HG02759 (cell line): ENCODE data around the gene KLC3.
A peak's percentile ranks its signal among the peaks of the same experiment; 100 is the strongest.

Source experiments
- ATAC-seq: cut with Tn5 transposase; IDR thresholded peaks from one replicate; pipeline ENCODE4 v1.9.1; 2021; ENCODE audit warnings: mild to moderate bottlenecking, moderate library complexity; ENCODE audit not compliant: unreplicated experiment

The KLC3 gene

DNA sequence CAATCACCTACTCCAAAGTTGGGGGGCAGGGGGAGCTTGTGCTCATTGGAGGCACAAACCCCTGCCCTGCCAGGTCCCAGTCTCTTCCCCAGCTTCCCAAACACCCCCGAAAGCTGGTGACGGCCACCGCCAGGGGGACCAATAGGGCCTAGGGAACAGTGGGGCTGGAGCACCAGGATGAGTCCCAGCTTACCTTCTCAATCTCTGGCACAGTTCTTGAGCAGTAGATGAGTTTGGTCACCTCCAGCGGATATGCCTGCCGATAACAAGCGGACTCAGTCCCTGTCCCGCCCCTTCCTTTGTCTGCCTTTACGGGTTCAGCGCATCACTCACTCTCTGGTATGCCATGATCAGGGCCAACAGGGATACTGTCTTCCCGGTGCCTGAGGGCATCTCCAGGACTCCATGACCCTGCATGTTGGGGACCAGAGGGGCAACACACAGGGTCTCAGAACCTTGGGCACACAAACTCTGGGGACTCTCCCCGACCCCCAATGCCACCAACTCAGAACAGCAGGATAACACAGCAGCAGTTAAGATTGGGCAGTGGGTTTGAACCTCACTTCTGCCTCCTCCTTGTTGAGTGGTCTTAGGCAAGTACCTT is 28.3 kb downstream of the KLC3 start:
- no peak for ATAC-seq

DNA sequence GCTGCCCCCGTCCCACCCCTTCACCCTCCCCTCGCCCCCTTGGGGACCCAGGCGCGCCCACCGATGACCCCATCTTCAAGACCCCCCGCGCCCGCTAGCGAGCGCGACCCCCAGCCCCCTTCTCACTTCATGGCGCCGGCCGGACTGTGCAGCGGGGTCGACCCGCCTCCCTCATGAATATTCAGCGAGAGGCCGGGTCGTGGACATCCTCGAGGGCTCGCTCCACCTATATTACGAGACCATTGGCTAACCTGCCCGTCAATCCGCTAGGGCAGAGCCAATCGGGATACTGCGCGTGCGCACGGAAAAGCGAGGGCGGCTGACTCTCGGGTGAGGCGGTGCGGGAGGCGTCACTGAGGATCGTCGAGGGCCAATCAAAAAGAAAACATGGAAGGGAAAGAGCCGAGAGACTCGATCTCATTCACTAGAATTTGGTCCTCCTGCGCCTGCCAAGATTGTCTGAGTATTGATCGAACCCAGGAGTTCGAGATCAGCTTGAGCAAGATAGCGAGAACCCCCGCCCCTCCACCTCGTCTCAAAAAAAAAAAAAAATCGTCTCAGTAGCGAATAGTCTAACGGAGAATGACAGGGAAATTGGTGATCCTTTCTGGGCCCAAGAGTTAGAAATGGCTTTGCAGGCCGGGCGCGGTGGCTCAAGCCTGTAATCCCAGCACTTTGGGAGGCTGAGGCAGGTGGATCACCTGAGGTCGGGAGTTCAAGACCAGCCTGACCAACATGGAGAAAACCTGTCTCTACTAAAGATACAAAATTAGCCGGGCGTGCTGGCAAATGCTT is 30.1 kb downstream of the KLC3 start, which contains the start of gene ERCC2:
Gene ERCC2, minus strand, starts transcription at position 164 of the 795 bp plus-strand sequence. Its CDS starts 33 bp downstream, at position 131.
- ATAC-seq: peak; percentile 96

DNA sequence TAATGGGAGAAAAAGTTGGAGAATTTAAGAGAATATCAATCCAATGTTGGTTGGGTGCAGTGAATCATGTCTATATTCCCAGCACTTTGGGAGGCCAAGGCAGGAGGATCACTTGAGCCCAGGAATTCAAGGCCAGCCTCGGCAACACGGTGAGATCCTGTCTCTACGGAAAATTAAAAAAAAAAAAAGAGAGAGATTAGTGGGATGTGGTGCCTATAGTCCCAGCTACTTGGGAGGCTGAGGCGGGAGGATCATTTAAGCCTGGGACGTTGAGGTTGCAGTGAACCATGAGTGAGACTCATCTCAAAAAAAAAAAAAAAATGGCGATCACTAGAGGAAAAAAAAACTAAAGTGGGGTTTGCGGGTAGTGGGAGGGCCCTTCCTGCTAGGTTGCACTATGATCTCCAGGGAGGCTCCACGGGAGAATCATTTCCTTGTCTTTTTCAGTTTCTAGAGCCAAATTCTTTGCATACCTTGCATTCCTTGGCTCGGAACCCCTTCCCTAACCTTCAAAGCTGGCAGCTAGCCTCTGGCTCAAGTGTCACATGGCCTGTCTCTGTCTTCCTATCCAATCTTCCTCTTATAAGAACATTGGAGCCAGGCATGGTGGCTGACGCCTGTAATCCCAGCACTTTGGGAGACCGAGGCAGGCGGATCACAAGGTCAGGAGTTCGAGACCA is 35.6 kb downstream of the KLC3 start:
- ATAC-seq: no peak

DNA sequence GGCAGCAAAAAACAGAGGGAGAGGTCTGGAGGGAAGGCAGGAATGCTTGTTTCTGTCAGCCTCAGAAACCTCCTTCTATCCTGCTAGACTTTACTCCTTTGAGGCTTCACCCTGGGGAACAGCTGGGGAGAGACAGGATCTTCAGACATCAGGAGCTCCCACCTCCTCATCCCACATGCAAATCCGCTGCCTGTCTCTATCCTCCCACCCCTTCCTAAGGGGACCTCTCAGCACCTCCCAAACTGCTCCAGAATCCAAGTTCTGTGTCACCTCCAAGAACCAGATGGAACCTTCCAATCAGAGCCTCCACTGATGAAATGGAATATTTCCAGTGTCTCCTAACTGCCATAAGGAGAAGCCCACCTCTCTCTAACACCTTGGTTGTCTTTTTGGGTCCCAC is 39.6 kb downstream of the KLC3 start:
- ATAC-seq: no peak

DNA sequence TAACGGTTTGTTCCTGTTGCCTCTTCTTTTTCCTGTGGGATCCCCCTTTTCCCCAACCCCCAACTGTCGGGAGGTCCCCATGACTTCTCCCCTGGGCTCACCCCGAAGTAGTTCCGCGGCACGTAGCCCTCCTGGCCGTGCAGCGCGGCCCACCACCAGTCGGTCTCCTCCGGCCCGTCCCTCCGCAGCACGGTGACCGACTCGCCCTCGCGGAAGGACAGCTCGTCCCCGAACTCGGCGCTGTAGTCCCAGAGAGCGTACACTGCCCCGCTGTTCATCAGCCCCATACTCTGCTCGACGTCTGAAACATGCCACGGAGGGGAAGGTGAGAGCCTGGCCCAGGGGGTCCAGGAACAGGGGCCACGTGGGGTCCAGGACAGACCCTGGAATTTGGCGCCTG is 41.9 kb downstream of the KLC3 start:
- no peak for ATAC-seq

DNA sequence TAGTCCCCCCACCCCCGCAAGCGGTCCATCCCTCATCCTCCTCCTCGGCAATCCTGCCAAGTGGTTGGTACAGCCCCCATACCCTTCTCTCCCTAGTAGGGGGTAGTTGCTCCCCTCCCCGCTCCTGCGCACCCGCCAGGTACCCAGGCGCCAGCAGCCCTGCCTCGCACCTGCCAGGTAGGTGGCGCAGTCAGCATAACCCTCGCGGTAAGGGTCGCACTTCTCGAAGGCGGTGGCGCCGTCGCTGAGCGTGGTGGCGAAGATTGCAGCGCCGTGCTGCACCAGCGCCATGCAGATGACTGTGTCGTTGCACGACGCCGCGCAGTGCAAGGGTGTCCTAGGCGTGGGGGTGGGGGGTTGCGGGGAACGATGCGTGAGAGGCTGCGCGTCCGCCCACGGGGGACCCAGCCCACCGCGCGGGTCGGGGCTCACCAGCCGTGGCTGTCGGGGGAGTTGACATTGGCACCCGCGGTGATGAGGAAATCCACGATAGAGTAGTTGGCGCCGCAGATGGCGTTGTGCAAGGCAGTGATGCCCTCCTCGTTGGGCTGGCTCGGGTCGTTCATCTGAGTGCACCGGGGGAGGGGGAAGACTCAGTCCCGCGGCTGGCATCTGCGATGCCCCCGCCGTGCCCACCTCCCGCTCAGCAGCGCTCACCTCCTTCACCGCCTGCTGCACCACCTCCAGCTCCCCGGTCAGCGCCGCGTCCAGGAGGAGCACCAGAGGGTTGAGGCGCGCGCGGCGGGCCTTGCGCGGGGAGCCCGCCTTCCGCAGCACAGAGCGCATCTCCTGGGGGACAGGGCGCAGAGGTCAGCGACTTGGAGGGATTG is 45.1 kb downstream of the KLC3 start:
- ATAC-seq: no peak

DNA sequence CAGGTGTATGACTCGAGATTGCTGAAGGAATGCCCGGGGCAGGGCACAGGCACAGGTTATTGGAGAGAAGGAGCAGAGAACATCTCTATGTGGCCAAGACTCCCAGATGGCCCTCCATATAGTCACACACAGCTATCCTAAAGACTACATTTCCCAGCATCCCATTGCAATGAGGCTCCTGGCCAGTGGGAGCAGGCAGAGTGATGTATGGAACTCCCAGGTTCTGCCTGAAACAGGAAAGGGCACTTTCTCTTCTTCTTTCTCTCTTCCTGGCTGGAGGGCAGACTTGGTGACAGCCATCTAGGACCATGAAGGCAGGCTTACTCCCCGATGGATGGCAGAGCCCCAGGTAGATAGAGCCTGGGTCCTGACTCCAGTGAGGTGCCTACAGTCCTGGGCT is 50.8 kb downstream of the KLC3 start:
- ATAC-seq: no peak

DNA sequence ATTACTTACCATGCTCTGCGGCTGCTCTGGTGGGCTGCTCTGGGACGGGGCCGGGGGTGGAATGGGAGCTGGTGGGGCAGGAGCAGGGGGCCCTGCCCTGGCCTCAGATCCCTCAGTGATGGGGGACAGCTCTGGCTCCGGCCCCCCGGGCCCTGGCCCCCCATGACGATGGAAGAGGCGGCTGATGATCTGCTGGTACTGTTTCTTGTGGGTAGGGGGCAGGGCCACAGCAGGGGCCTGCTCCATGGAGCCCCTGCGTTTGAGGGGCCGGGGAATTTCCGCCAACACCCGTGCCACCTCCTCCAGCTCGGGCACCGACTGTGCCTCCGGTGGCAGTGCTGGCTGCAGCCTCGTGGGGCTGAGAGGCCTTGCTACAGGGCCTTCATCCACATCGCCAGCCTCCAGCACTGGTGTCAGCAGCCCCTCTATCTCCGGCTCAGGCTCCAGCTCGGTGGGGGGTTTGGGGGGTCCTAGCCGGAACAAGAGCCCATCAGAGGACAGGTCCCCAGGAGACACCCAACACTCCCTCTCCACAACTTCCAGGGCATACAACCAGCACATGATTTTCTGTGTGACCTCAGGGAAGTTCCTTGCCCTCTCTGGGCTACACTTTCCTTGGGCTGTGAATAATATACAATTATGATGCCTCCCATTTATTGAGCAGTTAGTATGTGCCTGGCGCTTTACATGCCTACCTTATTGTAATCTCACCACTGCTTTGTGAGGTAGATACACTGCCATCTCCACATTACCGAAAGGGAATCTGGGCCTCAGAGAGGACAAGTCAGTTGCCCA is 51.5 kb downstream of the KLC3 start:
- no peak for ATAC-seq

DNA sequence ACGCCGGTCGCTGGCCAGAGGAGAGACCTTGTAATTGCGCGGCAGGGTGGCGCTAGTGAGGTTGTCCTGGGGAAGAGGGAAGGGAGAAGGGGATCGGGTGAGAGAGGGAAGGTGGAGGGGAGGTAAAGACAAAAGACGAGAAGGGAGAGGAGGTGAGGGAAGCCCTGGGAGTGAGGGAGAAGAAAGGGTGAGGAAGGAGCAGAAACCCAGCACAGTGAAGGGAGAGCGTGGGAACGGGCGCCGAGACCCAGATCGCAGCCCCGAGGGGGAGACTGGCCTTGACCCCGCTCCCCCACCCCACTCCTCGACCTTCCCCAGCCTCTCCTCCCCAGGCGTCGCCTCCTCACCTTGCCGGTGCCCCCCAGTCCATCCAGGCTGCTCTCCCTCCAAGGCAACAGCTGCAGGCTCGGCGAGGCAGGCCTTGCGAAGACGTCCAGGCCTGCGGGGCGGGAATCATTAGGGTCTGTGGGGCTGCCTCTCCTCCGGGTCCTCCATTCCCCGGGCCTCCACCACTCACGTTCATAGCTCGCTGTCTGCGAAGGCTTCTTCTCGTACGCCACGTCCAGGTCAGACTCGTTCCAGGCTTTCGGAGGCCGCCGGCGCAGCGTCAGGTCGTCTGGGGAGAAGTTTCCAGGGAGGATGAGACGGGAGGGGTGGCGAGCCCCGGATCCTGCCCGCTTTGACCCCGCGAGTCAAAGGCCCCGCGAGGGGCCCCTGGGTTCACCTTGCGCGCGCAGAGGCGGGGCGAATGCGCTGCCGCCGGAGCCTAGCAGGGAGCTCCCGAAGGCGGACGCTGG is 55.5 kb downstream of the KLC3 start:
- no peak for ATAC-seq

DNA sequence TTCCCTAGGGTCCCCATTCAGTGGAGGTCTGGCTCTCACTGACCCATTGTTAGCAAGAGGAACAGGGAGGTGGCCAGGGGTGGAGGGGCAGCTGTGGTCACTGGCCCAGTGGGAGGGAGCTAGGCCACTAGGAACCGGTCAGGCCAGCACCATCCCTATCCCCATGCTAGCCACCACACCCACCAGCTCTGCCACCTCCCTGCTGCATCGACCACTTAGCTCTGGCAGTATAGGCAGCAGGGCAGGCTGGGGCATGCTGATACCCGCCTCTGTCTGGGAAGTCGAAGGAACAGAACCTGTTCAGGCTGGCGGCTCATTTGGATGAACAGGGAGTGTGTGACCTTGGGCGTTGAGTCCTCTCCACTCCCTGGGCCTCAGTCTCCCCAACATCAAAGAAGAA is 59.6 kb downstream of the KLC3 start:
- ATAC-seq: no peak
